ENCODE data around the gene TANGO2.

The TANGO2 gene

DNA sequence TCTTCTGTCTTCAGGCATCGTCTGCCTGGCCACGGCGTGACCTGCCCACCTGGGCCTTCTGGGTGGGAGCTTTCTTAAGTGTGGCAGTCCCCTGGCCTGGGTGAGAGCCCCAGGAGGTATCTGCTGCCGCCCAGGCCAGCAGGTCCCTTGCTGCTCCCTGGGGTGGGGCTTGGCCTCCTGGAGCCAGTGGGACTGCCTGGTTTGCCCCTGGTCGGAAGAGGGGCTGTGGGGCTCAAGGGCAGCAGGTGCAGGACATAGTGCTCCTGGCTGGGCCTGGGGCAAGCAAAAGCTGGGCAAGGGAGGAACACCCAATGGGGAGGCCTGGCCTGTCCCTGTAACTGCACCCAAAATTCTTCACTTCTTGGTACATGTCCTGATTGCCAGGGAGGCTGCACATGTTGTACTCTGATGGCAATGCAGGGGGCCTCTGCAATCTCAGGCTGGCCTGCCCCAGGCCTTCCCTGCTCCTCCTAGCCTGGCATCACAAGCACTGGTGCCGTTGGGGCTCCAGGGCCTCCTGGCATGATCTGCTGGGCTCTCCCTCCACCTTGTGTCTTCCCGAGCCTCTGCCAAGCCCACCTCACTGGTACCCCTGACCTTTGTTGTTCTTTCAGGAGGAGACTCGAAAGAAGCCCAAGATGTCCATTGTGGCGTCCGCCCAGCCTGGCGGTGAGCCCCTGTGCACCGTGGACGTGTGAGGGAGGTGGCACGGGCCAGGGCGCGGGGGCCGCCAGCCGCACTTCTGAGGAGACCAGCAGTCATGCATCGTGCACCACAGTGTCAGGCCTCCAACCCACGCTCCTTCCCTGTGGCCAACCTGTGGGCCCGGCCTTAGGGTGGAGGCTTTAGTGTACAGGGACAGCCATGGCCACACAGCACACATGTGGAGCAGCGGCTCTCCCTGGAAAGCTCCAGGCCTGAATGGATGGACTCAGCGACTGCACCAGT, 88.8 kb downstream of the TANGO2 start:
- DNase-seq, result no peak

DNA sequence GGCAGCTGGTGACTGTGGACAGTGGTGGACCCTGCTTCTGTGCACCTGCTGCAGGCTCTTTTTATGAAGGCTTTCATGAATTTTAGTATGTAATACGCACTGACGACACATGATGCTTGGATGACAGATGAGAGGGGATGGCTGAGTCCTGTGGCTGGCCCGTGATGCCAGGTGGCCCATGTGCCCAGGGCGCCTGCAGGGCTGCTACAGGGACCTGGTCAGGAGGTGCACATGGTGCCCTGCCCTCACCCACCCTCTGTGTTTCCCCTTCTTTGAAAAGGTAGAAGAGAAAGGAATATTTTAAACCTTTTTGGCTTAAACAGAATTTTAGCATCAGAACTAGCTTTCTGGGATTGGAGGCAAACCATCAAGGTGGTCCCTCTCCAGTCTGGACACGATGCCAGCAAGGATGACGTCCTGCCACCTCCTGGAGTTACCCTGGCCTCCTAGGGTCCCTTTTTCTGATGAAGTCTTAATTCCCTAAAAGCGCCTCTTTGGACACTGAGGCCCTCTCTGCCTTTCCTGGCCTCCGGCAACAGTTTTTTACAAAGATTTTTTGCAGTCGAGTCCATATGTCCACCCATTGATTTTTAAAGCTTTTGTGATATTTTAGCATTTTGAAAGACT, 89.6 kb downstream of the TANGO2 start:
- DNase-seq, result no peak

DNA sequence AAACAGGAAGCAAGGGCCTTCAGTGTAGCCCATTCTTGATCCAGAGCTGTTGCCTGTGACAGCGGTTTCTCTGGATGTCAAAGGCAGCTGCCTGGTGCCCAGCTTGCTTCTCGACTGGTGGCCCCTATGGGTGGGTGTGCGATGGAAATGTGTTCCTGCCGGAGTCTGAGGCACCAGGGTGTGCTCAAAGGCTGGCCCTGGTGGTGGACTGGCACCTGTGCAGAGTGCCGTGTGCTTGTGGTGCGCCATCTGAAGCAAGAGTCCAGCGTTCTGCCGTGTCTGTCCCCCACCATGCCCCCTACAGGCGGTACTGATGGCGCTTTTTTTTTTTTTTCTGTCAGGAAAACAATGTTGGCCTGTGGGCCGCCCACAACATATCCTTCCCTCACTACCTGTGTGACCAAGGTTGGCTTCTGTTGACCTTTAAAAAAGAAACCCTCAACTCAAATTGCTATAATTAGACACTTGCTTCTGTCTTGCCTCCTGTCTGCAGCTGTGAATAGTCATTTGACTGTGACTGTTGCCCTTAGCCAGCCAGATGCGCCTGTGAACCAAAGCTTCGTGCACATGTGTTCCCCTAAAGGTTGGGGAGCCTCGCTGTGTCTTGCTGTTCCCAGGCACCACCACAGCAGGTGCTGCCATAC, 90.3 kb downstream of the TANGO2 start:
- DNase-seq, result peak in 1 of 2 experiments; percentile 37

DNA sequence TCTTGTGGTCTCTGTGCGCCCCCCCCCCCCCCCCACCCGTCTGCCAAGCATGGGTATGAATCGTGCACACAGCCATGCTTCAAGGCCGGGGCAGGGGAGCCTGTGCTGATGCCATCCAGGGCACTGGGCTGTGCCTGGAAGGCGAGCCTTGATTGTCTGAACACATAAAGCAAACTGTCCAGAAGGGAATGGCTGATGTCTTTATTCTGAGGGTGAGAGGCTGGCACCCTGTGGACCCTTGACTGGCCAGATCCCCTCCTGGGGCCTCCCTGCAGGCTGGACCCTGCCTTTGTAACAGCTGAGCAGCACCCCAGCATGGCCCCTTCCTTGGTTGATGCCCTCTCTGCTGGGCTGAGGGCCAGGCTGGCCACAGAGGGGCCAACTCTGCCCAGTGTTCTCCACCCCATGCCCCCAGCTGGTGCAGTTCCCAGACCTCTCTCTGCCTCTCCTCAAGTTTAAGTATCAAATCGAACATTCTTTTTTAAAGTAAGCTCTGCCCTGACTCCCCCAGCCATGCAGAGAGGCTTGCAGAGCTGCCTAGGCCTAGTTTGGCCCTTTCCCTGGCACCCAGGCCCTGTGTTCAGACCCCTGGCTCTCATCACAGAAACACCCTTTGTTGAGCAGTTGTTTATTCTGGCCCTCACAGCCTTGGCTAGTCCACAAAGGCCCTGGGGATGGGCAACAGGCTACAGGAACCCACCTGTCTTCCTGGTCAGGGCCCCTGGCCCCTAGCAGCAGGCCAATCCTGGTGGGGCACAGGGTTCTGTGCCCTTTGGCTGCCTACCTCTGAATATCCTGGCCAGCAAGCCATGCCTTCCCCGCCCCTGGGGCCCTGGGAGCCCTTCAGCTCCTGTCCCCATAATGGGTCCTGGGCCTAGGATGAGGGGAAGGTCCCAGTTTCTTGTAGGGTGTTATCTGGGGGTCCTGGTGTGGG, 91.0 kb downstream of the TANGO2 start:
- no peak for DNase-seq

DNA sequence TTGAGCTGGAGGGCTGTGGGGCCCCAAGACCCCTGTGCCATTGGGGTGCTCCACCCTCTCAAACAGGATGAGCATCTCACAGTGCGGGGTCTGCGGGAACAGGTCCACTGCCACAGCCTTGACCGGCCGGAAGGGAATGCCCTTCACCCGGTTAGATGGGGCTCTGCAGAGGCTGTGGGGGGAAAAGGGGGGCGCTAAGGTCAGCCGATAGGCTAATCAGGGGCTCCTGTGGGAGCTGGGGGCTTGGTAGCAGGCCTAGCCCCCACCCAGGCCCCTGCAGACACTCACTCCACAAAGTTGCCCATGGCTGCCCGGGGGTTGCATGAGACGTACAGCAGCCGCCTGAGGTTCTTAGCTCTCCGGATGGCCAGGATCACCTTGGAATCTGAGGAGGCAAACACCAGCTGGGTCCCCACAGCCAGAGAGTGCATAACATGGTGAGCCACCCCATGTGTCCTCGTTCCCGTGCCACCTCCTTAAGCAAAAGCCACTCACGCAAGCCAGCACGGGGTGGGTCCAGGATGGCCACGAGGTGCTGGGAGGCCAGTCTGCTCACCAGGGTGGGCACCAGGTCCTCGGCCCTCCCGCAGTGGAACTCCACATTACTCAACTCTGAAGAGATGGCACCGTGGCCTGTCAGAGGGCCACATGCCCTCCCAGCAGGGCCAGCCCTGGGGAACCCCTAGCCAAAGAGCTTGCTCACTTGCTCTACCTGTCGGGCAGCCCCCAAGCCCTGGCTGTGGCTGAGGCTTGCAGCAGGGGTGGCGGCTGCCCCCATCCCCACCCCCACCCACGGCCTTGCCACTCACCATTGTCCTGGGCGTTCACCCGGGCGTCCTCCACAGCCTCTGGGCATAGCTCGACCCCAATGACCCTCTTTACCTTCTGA, 92.0 kb downstream of the TANGO2 start:
- no peak for DNase-seq

DNA sequence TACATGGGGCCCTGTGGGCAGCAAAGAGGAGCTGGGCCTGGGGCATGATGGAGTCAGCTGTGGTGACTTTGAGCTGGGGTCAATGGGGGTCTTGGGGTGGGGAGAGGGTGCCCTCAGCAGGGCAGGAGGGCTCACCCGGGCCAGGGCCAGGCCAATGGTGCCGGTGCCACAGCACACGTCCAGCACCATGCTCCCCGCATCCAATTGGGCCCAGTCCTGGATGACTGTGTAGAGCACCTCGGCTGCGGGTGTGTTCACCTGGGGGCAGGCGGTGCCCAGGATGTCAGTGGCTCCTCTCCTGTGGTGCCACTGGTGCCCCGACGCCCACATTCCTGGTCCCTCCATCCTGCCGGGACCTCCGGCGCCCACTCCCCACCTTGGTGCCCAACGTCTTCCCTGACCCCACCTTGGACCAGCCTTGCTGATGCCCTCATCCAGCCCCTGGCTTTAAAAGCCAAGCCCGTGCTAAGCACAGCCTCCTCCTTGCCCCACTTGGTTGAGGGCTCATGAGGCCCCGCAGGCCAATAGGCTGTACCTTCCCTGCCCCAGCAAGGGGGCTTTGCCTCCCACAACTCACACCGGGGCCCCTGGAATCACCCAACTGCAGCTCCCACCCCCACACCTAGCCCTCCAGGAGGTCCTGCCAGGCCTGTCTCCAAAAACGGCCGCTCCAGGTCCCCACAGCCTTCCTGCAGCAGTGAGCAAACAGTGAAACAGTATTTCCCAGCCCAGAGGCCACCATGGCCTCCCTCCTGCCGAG, 92.8 kb downstream of the TANGO2 start:
- no peak for DNase-seq

DNA sequence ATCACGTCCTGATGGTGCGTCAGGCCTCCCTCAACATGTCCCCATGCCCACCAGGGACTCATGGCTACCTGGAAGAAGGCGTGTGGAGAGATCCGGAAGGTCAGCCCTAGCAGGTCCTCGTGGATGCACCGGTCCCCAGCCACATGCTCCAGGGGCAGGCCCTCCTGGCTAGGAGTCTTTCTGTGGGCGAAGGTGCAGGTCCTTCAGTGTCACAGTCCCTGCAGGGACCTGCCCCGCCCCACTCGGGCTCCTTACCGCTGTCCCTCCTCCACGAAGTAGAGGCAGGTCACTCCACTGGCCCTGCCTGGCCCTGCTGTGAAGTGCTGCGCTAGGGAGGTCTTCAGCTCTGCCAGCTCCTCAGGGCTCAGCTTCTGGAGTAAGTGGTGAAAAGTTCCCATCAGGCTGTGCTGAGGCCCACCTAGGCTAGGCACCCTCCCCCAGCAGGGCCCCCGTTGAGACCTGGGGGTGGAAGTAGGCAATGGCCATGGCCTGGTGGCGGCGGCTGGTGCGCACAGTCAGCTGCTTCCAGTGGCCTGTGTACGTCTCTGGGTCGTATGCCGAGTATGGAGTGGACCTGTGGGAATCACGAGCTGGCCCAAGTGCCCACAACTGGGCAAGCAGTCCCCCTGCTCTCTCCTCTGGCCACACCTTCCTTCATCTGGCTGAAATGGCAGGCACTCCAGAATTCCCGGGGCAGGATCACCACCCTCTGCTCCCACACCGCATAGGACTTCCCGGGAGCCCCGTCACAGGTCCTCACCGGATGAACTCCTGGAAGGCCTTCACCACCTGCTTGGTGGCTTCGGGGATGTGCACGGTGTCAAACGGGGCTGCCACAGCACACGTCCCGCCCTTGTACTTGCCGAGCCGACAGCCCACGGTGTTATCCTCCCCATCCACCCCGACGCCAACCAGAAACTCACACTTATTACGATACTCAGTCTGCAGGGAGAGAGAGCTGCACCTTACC, 93.9 kb downstream of the TANGO2 start:
- DNase-seq, result no peak

DNA sequence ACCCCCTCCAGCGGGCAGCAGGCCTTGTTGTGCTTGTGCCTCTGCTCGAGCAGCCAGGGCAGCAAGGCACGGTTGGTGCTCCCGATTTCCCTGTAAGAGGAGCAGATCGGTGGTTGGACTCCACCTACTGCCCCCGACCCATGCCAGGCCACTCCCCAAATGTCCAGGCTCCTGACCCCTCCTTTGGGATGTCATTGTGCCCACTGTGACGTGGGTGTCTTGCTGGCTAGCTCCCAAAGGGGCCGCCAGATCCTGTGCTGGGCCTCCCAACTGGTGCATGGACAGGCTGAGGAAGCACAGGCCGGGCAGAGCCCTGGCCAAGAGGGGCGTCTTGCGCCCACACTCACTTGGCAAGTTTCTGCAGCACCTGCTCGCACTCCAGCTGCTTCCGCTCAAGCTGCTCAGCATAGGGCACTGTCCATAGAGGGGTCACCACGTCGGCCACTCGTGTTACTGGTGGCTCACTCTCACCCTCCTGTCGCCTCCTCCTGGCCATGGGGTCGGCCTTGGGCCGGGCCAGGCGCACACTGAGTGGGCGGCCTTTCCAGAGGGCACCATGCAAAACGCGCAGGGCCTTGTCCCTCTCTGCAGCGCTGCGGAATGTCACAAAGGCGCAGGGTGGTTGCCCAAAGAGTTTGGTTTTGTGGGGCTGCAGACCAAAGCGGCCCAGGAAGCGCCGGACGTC, 94.9 kb downstream of the TANGO2 start, which contains the start of gene RANBP1:
TSS of gene RANBP1 (plus strand) at position 414 of the 685 bp plus-strand sequence. CDS start at position 495, 81 bp downstream.
- no peak for DNase-seq

DNA sequence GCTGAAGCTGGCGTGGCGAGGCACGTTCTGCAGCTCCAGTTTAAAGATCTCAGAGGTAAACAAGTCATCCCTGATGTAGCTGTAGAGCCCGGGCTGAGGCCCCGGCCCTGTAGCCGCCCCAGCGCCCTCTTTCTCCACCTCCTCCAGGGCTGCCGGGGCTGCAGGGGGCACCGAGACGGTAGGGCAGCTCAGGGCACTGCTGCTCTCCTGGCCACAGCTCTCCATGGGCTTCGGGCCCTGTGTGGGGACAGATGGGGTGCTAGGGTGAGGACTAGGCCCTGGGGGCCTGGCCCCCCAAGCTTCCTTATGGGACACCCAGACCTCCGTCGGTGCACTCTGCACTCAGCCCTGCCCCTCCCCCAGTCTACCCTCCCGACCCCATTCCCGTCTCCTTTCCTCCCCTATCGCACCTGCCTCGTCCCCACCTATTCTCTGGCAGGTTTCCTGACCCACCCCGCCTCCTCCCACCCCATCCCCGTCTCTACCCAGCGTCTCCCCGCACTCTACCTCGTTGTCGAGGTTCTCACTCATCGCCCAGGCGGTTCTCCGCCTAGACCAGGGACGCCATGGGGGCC, 95.6 kb downstream of the TANGO2 start:
- no peak for DNase-seq

Measured in NCI-H2081 (cell line).